ENCODE measurements around the gene PPM1L. TPM values are rescaled to one million over a fixed set of nuclear protein-coding genes. Genes with fewer than 3 reads are reported as not detected.

The PPM1L gene
- total RNA-seq, 1 experiment from 2014 or later, result 7.3 TPM

- no peaks in the 10 kb centered on the region for H3K4me1 ChIP-seq (ENCODE audit: insufficient read depth, low read length)
- no peak overlapping the region for H3K4me3 Mint-ChIP-seq
- H4K20me1 ChIP-seq (ENCODE audit: control insufficient read depth, insufficient read depth, insufficient read length), result no peaks in the 10 kb centered on the region
- H4K5ac ChIP-seq (ENCODE audit: insufficient read length, low read depth, low read length), result no peak overlapping the region
- no peaks in the 10 kb centered on the region for H3K79me2 ChIP-seq (ENCODE audit: insufficient read depth, low read length)
- no peak overlapping the region for H2BK5ac ChIP-seq (ENCODE audit: insufficient read length, low read length)
- no peaks in the 10 kb centered on the region for H3K9me3 ChIP-seq (ENCODE audit: control insufficient read depth, low read depth, low read length)
- no peaks in the 10 kb centered on the region for H3K27me3 Mint-ChIP-seq (ENCODE audit: low read depth)
- no peak overlapping the region for H2BK12ac ChIP-seq (ENCODE audit: insufficient read length, low read depth, low read length)
- no peak overlapping the region for H3T11ph ChIP-seq (ENCODE audit: low read length)
- no peak overlapping the region for H3K23ac ChIP-seq (ENCODE audit: insufficient read length, low read depth, low read length)
- DNase-seq, result no peak
- no peak overlapping the region for H2AK5ac ChIP-seq (ENCODE audit: insufficient read length, low read length)
- no peak overlapping the region for H2BK15ac ChIP-seq (ENCODE audit: low read depth, low read length)
- H3K14ac ChIP-seq (ENCODE audit: insufficient read depth, low read length), result no peak overlapping the region
- H3K27me3 ChIP-seq (ENCODE audit: insufficient read depth, low read length), result no peaks in the 10 kb centered on the region
- no peak overlapping the region for H3K56ac ChIP-seq (ENCODE audit: insufficient read length, low read depth, low read length)
- H2AFZ ChIP-seq (ENCODE audit: low read length), result no peak overlapping the region
- TF ChIP-seq, protein P1, sequence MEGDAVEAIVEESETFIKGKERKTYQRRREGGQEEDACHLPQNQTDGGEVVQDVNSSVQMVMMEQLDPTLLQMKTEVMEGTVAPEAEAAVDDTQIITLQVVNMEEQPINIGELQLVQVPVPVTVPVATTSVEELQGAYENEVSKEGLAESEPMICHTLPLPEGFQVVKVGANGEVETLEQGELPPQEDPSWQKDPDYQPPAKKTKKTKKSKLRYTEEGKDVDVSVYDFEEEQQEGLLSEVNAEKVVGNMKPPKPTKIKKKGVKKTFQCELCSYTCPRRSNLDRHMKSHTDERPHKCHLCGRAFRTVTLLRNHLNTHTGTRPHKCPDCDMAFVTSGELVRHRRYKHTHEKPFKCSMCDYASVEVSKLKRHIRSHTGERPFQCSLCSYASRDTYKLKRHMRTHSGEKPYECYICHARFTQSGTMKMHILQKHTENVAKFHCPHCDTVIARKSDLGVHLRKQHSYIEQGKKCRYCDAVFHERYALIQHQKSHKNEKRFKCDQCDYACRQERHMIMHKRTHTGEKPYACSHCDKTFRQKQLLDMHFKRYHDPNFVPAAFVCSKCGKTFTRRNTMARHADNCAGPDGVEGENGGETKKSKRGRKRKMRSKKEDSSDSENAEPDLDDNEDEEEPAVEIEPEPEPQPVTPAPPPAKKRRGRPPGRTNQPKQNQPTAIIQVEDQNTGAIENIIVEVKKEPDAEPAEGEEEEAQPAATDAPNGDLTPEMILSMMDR (conservative IDR thresholded peaks at IDR 0.05), result no peak
- H3K79me1 ChIP-seq (ENCODE audit: insufficient read depth, low read depth, low read length, poor library complexity, severe bottlenecking), result no peaks in the 10 kb centered on the region
- H2BK120ac ChIP-seq (ENCODE audit: low read depth, low read length, poor library complexity, severe bottlenecking), result no peak overlapping the region
- H3K4ac ChIP-seq (ENCODE audit: low read depth, low read length), result no peak overlapping the region
- no peak overlapping the region for H3K27ac Mint-ChIP-seq
- no peak overlapping the region for H3K27ac ChIP-seq (ENCODE audit: insufficient read length, low read depth, low read length)
- H3K4me2 ChIP-seq (ENCODE audit: insufficient read depth, insufficient read length, low read length), result no peak overlapping the region
- peaks cover 21 to 24% of the 10 kb centered on the region in 2 experiments for H3K9me3 Mint-ChIP-seq
- no peak overlapping the region for H2BK20ac ChIP-seq (ENCODE audit: low read depth, low read length, poor library complexity, severe bottlenecking)
- H3K18ac ChIP-seq (ENCODE audit: insufficient read length, low read depth, low read length), result no peak overlapping the region
- no peak overlapping the region for H4K91ac ChIP-seq (ENCODE audit: insufficient read length, low read depth, low read length)
- no peaks in the 10 kb centered on the region for H3K4me1 Mint-ChIP-seq
- H3K36me3 Mint-ChIP-seq (ENCODE audit: insufficient read depth in 1 of 3, low read depth in 3 of 3), result peaks cover 12 to 15% (median 14%) of the 10 kb centered on the region in 3 experiments
- no peaks in the 10 kb centered on the region for H3K23me2 ChIP-seq (ENCODE audit: insufficient read length, low read depth, low read length, poor library complexity, severe bottlenecking)
- H3K9ac ChIP-seq (ENCODE audit: extremely low read depth, insufficient read length, low read length), result no peak overlapping the region
- no peak overlapping the region for H4K8ac ChIP-seq (replicated peaks; ENCODE audit: insufficient read length, low read depth, low read length)
These were observed 264.2 kb downstream of the PPM1L start for GRCh38 chr3:161020256-161020655.
